Midbrain (tissue), 1 donor: ENCODE data around the gene TTC36.
"Not testable (repeated sequence)": the region's sequence is repeated elsewhere in the genome, so short reads cannot be mapped to it uniquely, and the experiment has no call there.

ENCODE experiments used
- DNase-seq: peaks from one replicate; lab custom pipeline; 2025; lab: John Stamatoyannopoulos, UW

The TTC36 gene

GRCh38 chr11:118527109-118527508 is at the start of gene TTC36:
TTC36 (plus strand) TSS chr11:118527474; CDS start chr11:118527495, 21 bp downstream.
- DNase-seq = no peak

- DNase-seq = not testable (repeated sequence)
Observed at GRCh38 chr11:118481238-118481637, 46.0 kb upstream of the TTC36 start.

- DNase-seq = no peak
Observed at GRCh38 chr11:118484405-118484804, 42.9 kb upstream of the TTC36 start.

- no peak for DNase-seq
Observed at GRCh38 chr11:118485273-118485672, 42.0 kb upstream of the TTC36 start.

GRCh38 chr11:118488480-118489109 is 38.7 kb upstream of the TTC36 start:
- DNase-seq = peak; percentile 83

- no peak for DNase-seq
Observed at GRCh38 chr11:118491041-118491440, 36.2 kb upstream of the TTC36 start.

- no peak for DNase-seq
Observed at GRCh38 chr11:118497831-118498230, 29.4 kb upstream of the TTC36 start.

- DNase-seq = no peak
Observed at GRCh38 chr11:118503216-118503615, 24.1 kb upstream of the TTC36 start.

GRCh38 chr11:118511601-118512000 is 15.7 kb upstream of the TTC36 start:
- DNase-seq = no peak

- DNase-seq = no peak
Observed at GRCh38 chr11:118514103-118514502, 13.2 kb upstream of the TTC36 start.

- DNase-seq = no peak
Observed at GRCh38 chr11:118519549-118519948, 7.7 kb upstream of the TTC36 start.

- DNase-seq = no peak
Observed at GRCh38 chr11:118521892-118522311, 5.4 kb upstream of the TTC36 start.

GRCh38 chr11:118522571-118523072 is 4.7 kb upstream of the TTC36 start:
- no peak for DNase-seq

GRCh38 chr11:118524356-118524755 is 2.9 kb upstream of the TTC36 start:
- DNase-seq = no peak

GRCh38 chr11:118524757-118525470 is 2.4 kb upstream of the TTC36 start:
- DNase-seq = no peak

- DNase-seq = no peak
Observed at GRCh38 chr11:118526688-118527087, 586 bp upstream of the TTC36 start.

- no peak for DNase-seq
Observed at GRCh38 chr11:118528511-118528910, 1.2 kb downstream of the TTC36 start.

GRCh38 chr11:118529584-118530175 is 2.4 kb downstream of the TTC36 start:
- DNase-seq = no peak

- DNase-seq = no peak
Observed at GRCh38 chr11:118530180-118530682, 3.0 kb downstream of the TTC36 start.

GRCh38 chr11:118530683-118531596 is 3.7 kb downstream of the TTC36 start, which contains the start of gene TMEM25:
TMEM25 (plus strand) TSS chr11:118531192; CDS start chr11:118531802, 610 bp downstream.
- DNase-seq = peak; percentile 78

GRCh38 chr11:118531597-118532084 is 4.4 kb downstream of the TTC36 start:
- DNase-seq = no peak
